Activated CD8-positive, alpha-beta memory T cell treated with anti-CD3 and anti-CD28 coated beads, Interleukin-2, amount 10 ng/mL, durations not matched to agents 7 days and 5 days (primary cell): ENCODE measurements around the gene PPOX. TPM values are rescaled to one million over a fixed set of nuclear protein-coding genes. Genes with fewer than 3 reads are reported as not detected.

Experiments
- ATAC-seq: fragments of 150-1000 bp; cut with Tn5 transposase; one replicate; pipeline ENCODE4 v1.10.0; 2021; ENCODE audit warnings: moderate library complexity
- CTCF ChIA-PET: fragments of 350-600 bp; sonication (Branson Sonifier 250); formaldehyde crosslinking; loops from one replicate; lab custom pipeline; 2021; ENCODE audit warnings: antibody characterized with exemption; lab: Charles Lee
- DNase-seq: peaks from one replicate; pipeline ENCODE4 v3.0.0-alpha.2; 2020
- H3K27ac Mint-ChIP-seq: one replicate; pipeline ENCODE4 v1.8.0; 2021; ENCODE audit warnings: mild to moderate bottlenecking, mixed read lengths
- H3K27me3 Mint-ChIP-seq: one replicate; pipeline ENCODE4 v1.8.0; 2021; ENCODE audit warnings: mixed read lengths
- H3K36me3 Mint-ChIP-seq: one replicate; pipeline ENCODE4 v1.8.0; 2021; ENCODE audit warnings: mild to moderate bottlenecking, mixed read lengths
- H3K4me1 Mint-ChIP-seq: one replicate; pipeline ENCODE4 v1.8.0; 2021; ENCODE audit warnings: mixed read lengths
- H3K4me3 Mint-ChIP-seq: one replicate; pipeline ENCODE4 v1.8.0; 2021; ENCODE audit warnings: mild to moderate bottlenecking, moderate library complexity, mixed read lengths
- H3K9me3 Mint-ChIP-seq: one replicate; pipeline ENCODE4 v1.8.0; 2022; ENCODE audit warnings: low read depth, mixed read lengths
- total RNA-seq, 2 experiments: library from RNA; stranded (reverse); gene quantifications; one replicate each; pipeline ENCODE4 v1.2.3, GENCODE V29; 2021

The PPOX gene
- total RNA-seq, 2 experiments from 2014 or later: 34.5 to 43.9 TPM

- CTCF ChIA-PET: interaction anchor here (1.0 to 2.3 kb wide), 2 partner anchors 28 to 32 kb away, joined by 3 to 6 read pairs; partner anchors contain the start of genes PPOX and TOMM40L
- no peak overlapping the region for H3K4me3 Mint-ChIP-seq
Observed at GRCh38 chr1:161197560-161198193, 31.5 kb downstream of the PPOX start.

GRCh38 chr1:161198194-161198896 lies 32.1 kb downstream of the PPOX start:
- Mint-ChIP-seq H3K36me3 (peaks cover 4% of the 10 kb centered on the region), H3K27me3 (no peaks in the 10 kb centered on the region), H3K4me1 (peaks cover 54% of the 10 kb centered on the region), H3K27ac (no peak overlapping the region), H3K4me3 (no peak overlapping the region), H3K9me3 (no peaks in the 10 kb centered on the region)
- ATAC-seq (no peak), DNase-seq (no peak)
- CTCF ChIA-PET: interaction anchor here (0.9 to 2.3 kb wide), 5 partner anchors 17 to 183 kb away, joined by 3 to 6 read pairs (median 3); partner anchors contain the start of genes PPOX and TOMM40L

More at GRCh38 chr1:161197560-161198193, 31.5 kb downstream of the PPOX start:
- Mint-ChIP-seq H3K9me3 (no peaks in the 10 kb centered on the region), H3K36me3 (peaks cover 2% of the 10 kb centered on the region), H3K4me1 (peaks cover 53% of the 10 kb centered on the region), H3K27ac (no peak overlapping the region), H3K27me3 (no peaks in the 10 kb centered on the region)
- ATAC-seq (no peak), DNase-seq (no peak)

GRCh38 chr1:161198897-161199431 lies 32.7 kb downstream of the PPOX start, which contains the start of gene ADAMTS4:
TSS of gene ADAMTS4 (minus strand) at chr1:161199054. CDS start at chr1:161198627, 427 bp downstream.
- H3K36me3 Mint-ChIP-seq: peaks cover 9% of the 10 kb centered on the region
- H3K4me3 Mint-ChIP-seq: no peak within 1 kb of the TSS
- CTCF ChIA-PET: interaction anchor here (0.9 to 2.3 kb wide), 6 partner anchors 18 to 183 kb away, joined by 3 to 6 read pairs (median 3); partner anchors contain the start of genes PPOX and TOMM40L
- DNase-seq: no peak
- H3K27me3 Mint-ChIP-seq: no peaks in the 10 kb centered on the region
- H3K27ac Mint-ChIP-seq: peak within 1 kb of the TSS; percentile 95
- H3K4me1 Mint-ChIP-seq: peaks cover 60% of the 10 kb centered on the region
- no peak for ATAC-seq
- H3K9me3 Mint-ChIP-seq: no peaks in the 10 kb centered on the region

- peaks cover 64% of the 10 kb centered on the region for H3K4me1 Mint-ChIP-seq
- no peak overlapping the region for H3K4me3 Mint-ChIP-seq
- peaks cover 15% of the 10 kb centered on the region for H3K36me3 Mint-ChIP-seq
- H3K9me3 Mint-ChIP-seq: no peaks in the 10 kb centered on the region
- no peak for ATAC-seq
- CTCF ChIA-PET: interaction anchor here (1.0 to 3.9 kb wide), 4 partner anchors 14 to 107 kb away, joined by 3 to 14 read pairs (median 4); partner anchors contain the start of genes PPOX and TOMM40L
- H3K27me3 Mint-ChIP-seq: no peaks in the 10 kb centered on the region
- no peak for DNase-seq
- H3K27ac Mint-ChIP-seq: peak overlapping the region; percentile 95
Observed at GRCh38 chr1:161199506-161200139, 33.4 kb downstream of the PPOX start.

GRCh38 chr1:161200421-161200991 lies 34.3 kb downstream of the PPOX start:
- CTCF ChIA-PET: interaction anchor here (1.0 to 7.0 kb wide), 9 partner anchors 8 to 182 kb away, joined by 3 to 89 read pairs (median 23); partner anchors contain the start of genes APOA2, B4GALT3, PPOX and TOMM40L
- Mint-ChIP-seq H3K27ac (peak overlapping the region; percentile 95), H3K27me3 (no peaks in the 10 kb centered on the region), H3K9me3 (no peaks in the 10 kb centered on the region), H3K4me3 (no peak overlapping the region), H3K4me1 (peaks cover 62% of the 10 kb centered on the region), H3K36me3 (peaks cover 21% of the 10 kb centered on the region)
- no peak for ATAC-seq
- DNase-seq: no peak

- H3K36me3 Mint-ChIP-seq: peaks cover 25% of the 10 kb centered on the region
Observed at GRCh38 chr1:161200992-161201835, 35.0 kb downstream of the PPOX start.

GRCh38 chr1:161201836-161202712 lies 35.8 kb downstream of the PPOX start, which contains the start of gene NDUFS2:
TSS of gene NDUFS2 (plus strand) at chr1:161202367. CDS start at chr1:161202386, 19 bp downstream.
- H3K36me3 Mint-ChIP-seq: peaks cover 29% of the 10 kb centered on the region
- peak within 1 kb of the TSS; percentile 87 for H3K4me3 Mint-ChIP-seq
- H3K27me3 Mint-ChIP-seq: no peaks in the 10 kb centered on the region
- ATAC-seq (peak; percentile 99), DNase-seq (peak; percentile 99)
- CTCF ChIA-PET: interaction anchor here (0.9 to 7.0 kb wide), 19 partner anchors 9 to 188 kb away, joined by 3 to 89 read pairs (median 4); partner anchors contain the start of genes APOA2, B4GALT3, PCP4L1 and PPOX
- H3K9me3 Mint-ChIP-seq: no peaks in the 10 kb centered on the region
- peaks cover 64% of the 10 kb centered on the region for H3K4me1 Mint-ChIP-seq
- H3K27ac Mint-ChIP-seq: peak within 1 kb of the TSS; percentile 95

More at GRCh38 chr1:161200992-161201835, 35.0 kb downstream of the PPOX start:
- Mint-ChIP-seq H3K9me3 (no peaks in the 10 kb centered on the region), H3K4me3 (peak overlapping the region; percentile 87), H3K27me3 (no peaks in the 10 kb centered on the region), H3K4me1 (peaks cover 62% of the 10 kb centered on the region), H3K27ac (peak overlapping the region; percentile 95)
- DNase-seq (no peak), ATAC-seq (peak; percentile 0)
- CTCF ChIA-PET: interaction anchor here (0.9 to 7.0 kb wide), 17 partner anchors 9 to 181 kb away, joined by 3 to 89 read pairs (median 6); partner anchors contain the start of genes APOA2, B4GALT3, PCP4L1 and PPOX

GRCh38 chr1:161206411-161207140 lies 40.4 kb downstream of the PPOX start:
- H3K4me3 Mint-ChIP-seq: no peak overlapping the region
- peaks cover 51% of the 10 kb centered on the region for H3K4me1 Mint-ChIP-seq
- peaks cover 47% of the 10 kb centered on the region for H3K36me3 Mint-ChIP-seq
- peak overlapping the region; percentile 23 for H3K27ac Mint-ChIP-seq
- no peak for DNase-seq
- no peak for ATAC-seq
- CTCF ChIA-PET: interaction anchor here (0.6 to 7.0 kb wide), 7 partner anchors 9 to 175 kb away, joined by 3 to 89 read pairs (median 6); partner anchors contain the start of genes APOA2, FCER1G, PPOX and TOMM40L
- no peaks in the 10 kb centered on the region for H3K9me3 Mint-ChIP-seq
- H3K27me3 Mint-ChIP-seq: no peaks in the 10 kb centered on the region

- DNase-seq (no peak), ATAC-seq (no peak)
- peaks cover 47% of the 10 kb centered on the region for H3K4me1 Mint-ChIP-seq
- H3K4me3 Mint-ChIP-seq: no peak overlapping the region
- CTCF ChIA-PET: interaction anchor here (0.6 to 7.0 kb wide), 5 partner anchors 9 to 175 kb away, joined by 3 to 89 read pairs (median 6); partner anchors contain the start of genes APOA2, FCER1G, PPOX and TOMM40L
- H3K27ac Mint-ChIP-seq: no peak overlapping the region
- H3K27me3 Mint-ChIP-seq: no peaks in the 10 kb centered on the region
- no peaks in the 10 kb centered on the region for H3K9me3 Mint-ChIP-seq
- peaks cover 51% of the 10 kb centered on the region for H3K36me3 Mint-ChIP-seq
Observed at GRCh38 chr1:161207173-161207572, 40.9 kb downstream of the PPOX start.

GRCh38 chr1:161209790-161210409 lies 43.7 kb downstream of the PPOX start:
- Mint-ChIP-seq H3K9me3 (no peaks in the 10 kb centered on the region), H3K36me3 (peaks cover 54% of the 10 kb centered on the region), H3K4me3 (no peak overlapping the region), H3K4me1 (peaks cover 32% of the 10 kb centered on the region), H3K27me3 (no peaks in the 10 kb centered on the region), H3K27ac (peak overlapping the region; percentile 57)
- CTCF ChIA-PET: interaction anchor here (0.6 to 6.7 kb wide), 10 partner anchors 8 to 189 kb away, joined by 3 to 110 read pairs (median 6); partner anchors contain the start of genes APOA2, NDUFS2 and TOMM40L
- DNase-seq (peak; percentile 82), ATAC-seq (peak; percentile 90)
